Mesenchymal stem cell (in vitro differentiated cells and primary cell): ENCODE results near the gene GPR137C.

Experiments used
- DNase-seq: peaks from one replicate; pipeline ENCODE4 v3.0.0-alpha.2; 2013
- H2AFZ ChIP-seq: one replicate; pipeline ENCODE4 v1.6.1; 2013; ENCODE audit warnings: low read depth, mild to moderate bottlenecking, control low read depth, inconsistent platforms, low read length, moderate library complexity
- H2AK5ac ChIP-seq: 2 replicates; pipeline ENCODE4 v1.6.1; 2013; ENCODE audit warnings: low read length, moderate library complexity, mild to moderate bottlenecking, inconsistent platforms; ENCODE audit not compliant: severe bottlenecking
- H2BK120ac ChIP-seq: one replicate; pipeline ENCODE4 v1.6.1; 2013; ENCODE audit warnings: low read depth, mild to moderate bottlenecking, inconsistent platforms, low read length, moderate library complexity
- H2BK12ac ChIP-seq, 2 experiments: one replicate each; pipeline ENCODE4 v1.6.1; 2013; ENCODE audit warnings: inconsistent platforms in 2 of 2, low read length in 2 of 2, mild to moderate bottlenecking in 2 of 2, moderate library complexity in 2 of 2, control low read depth in 1 of 2
- H2BK15ac ChIP-seq: one replicate; pipeline ENCODE4 v1.6.1; 2013; ENCODE audit warnings: mild to moderate bottlenecking, low read depth, inconsistent platforms; ENCODE audit not compliant: poor library complexity, severe bottlenecking
- H2BK5ac ChIP-seq: 2 replicates; pipeline ENCODE4 v1.6.1; 2013; ENCODE audit warnings: low read depth, mild to moderate bottlenecking, low read length, control low read depth, inconsistent platforms; ENCODE audit not compliant: poor library complexity, severe bottlenecking
- H3K14ac ChIP-seq, 2 experiments: one replicate each; pipeline ENCODE4 v1.6.1; 2013; ENCODE audit warnings: inconsistent platforms in 2 of 2, low read length in 2 of 2, control low read depth in 1 of 2, mild to moderate bottlenecking in 1 of 2, moderate library complexity in 1 of 2
- H3K18ac ChIP-seq, 2 experiments: one replicate each; pipeline ENCODE4 v1.6.1; 2013; ENCODE audit warnings: inconsistent platforms in 2 of 2, low read length in 2 of 2, control low read depth in 1 of 2, low read depth in 1 of 2, mild to moderate bottlenecking in 1 of 2
- H3K23ac ChIP-seq, 2 experiments: one replicate each; pipeline ENCODE4 v1.6.1; 2013; ENCODE audit warnings: inconsistent platforms in 2 of 2, low read length in 2 of 2, mild to moderate bottlenecking in 2 of 2, moderate library complexity in 2 of 2, control low read depth in 1 of 2
- H3K27ac ChIP-seq: 2 replicates; pipeline ENCODE4 v1.5.1; 2013; ENCODE audit warnings: mild to moderate bottlenecking, moderate library complexity, low read length, control low read depth, inconsistent platforms; ENCODE audit not compliant: poor library complexity, severe bottlenecking
- H3K27me3 ChIP-seq, 2 experiments: 2 replicates each; pipeline versions ENCODE4 v1.6.1 to v1.7.0; 2013; ENCODE audit warnings: low read length in 2 of 2, mild to moderate bottlenecking in 2 of 2, moderate library complexity in 2 of 2, control low read depth in 1 of 2, inconsistent platforms in 1 of 2; ENCODE audit not compliant: control insufficient read depth in 1 of 2, insufficient read depth in 1 of 2
- H3K36me3 ChIP-seq, 2 experiments: 2 replicates each; pipeline versions ENCODE4 v1.6.1 to v1.7.0; 2013; ENCODE audit warnings: low read length in 2 of 2, control low read depth in 1 of 2, inconsistent platforms in 1 of 2, low read depth in 1 of 2, mild to moderate bottlenecking in 1 of 2; ENCODE audit not compliant: insufficient read depth in 2 of 2, control insufficient read depth in 1 of 2
- H3K4ac ChIP-seq, 2 experiments: one replicate each; pipeline ENCODE4 v1.6.1; 2013; ENCODE audit warnings: inconsistent platforms in 2 of 2, low read length in 2 of 2, mild to moderate bottlenecking in 2 of 2, moderate library complexity in 2 of 2, control low read depth in 1 of 2, low read depth in 1 of 2
- H3K4me1 ChIP-seq: 2 replicates; pipeline ENCODE4 v1.6.1; 2013; ENCODE audit warnings: low read depth, low read length, control low read depth; ENCODE audit not compliant: control insufficient read depth, insufficient read depth
- H3K4me2 ChIP-seq: 2 replicates; pipeline ENCODE4 v1.6.1; 2013; ENCODE audit warnings: low read length, mild to moderate bottlenecking, inconsistent platforms; ENCODE audit not compliant: poor library complexity, severe bottlenecking
- H3K4me3 ChIP-seq, 2 experiments: 2 replicates each; pipeline versions ENCODE4 v1.5.1 to v1.7.0; 2013; ENCODE audit warnings: low read length in 2 of 2, mild to moderate bottlenecking in 2 of 2, control low read depth in 1 of 2, low read depth in 1 of 2; ENCODE audit not compliant: insufficient read depth in 1 of 2
- H3K79me1 ChIP-seq: replicated peaks from 2 replicates; pipeline ENCODE4 v1.6.1; 2013; ENCODE audit warnings: mild to moderate bottlenecking, control low read depth, low read length, inconsistent platforms; ENCODE audit not compliant: poor library complexity, severe bottlenecking
- H3K9ac ChIP-seq: 2 replicates; pipeline ENCODE4 v1.7.0; 2013; ENCODE audit warnings: mild to moderate bottlenecking, low read length, moderate library complexity
- H3K9me3 ChIP-seq: 2 replicates; pipeline ENCODE4 v1.7.0; 2013; ENCODE audit warnings: mild to moderate bottlenecking, low read length; ENCODE audit not compliant: control insufficient read depth
- H4K8ac ChIP-seq: one replicate; pipeline ENCODE4 v1.6.1; 2013; ENCODE audit warnings: inconsistent platforms, mild to moderate bottlenecking, low read length, moderate library complexity
- H4K91ac ChIP-seq: one replicate; pipeline ENCODE4 v1.6.1; 2013; ENCODE audit warnings: mild to moderate bottlenecking, low read length, inconsistent platforms
- WGBS: methylation state at CpG from one replicate; pipeline ENCODE4 v1.1.7; 2013; ENCODE audit warnings: mixed read lengths; 5-methylcytosine and 5-hydroxymethylcytosine counted together

GPR137C gene

DNA sequence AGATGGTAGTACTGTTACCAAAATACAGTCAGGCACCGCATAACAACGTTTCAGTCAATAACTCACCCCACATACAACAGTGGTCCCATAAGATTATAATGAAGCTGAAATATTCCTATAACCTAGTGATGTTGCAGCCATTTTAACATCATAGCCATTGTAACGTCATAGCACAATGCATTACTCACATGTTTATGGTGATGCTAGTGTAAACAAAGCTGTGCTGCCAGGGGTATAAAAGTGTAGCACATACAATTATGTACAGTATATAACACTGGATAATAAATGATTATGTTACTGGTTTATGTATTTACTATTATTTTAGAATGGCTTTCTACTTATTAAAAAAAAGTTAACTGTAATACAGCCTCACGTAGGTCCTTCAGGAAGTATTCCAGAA, 37.0 kb downstream of the GPR137C start:
- Histone ChIP-seq H3K9ac (no peak overlapping the region), H2BK12ac (no peak overlapping the region), H2AK5ac (no peak overlapping the region), H3K4me3 (no peak overlapping the region), H3K27me3 (no peaks in the 10 kb centered on the region), H4K91ac (no peak overlapping the region), H3K14ac (no peak overlapping the region), H3K9me3 (no peaks in the 10 kb centered on the region), H2BK15ac (no peak overlapping the region), H3K18ac (no peak overlapping the region), H3K79me1 (no peaks in the 10 kb centered on the region), H3K27ac (no peak overlapping the region), H2BK5ac (no peak overlapping the region), H2AFZ (no peak overlapping the region), H3K4ac (no peak overlapping the region), H3K4me1 (no peaks in the 10 kb centered on the region), H3K4me2 (no peak overlapping the region), H2BK120ac (no peak overlapping the region), H3K23ac (no peak overlapping the region), H3K36me3 (no peaks in the 10 kb centered on the region), H4K8ac (no peak overlapping the region)
- DNase-seq, result peak; percentile 16
- 90% methylated on average over 3 of the region's 4 CpGs for WGBS

DNA sequence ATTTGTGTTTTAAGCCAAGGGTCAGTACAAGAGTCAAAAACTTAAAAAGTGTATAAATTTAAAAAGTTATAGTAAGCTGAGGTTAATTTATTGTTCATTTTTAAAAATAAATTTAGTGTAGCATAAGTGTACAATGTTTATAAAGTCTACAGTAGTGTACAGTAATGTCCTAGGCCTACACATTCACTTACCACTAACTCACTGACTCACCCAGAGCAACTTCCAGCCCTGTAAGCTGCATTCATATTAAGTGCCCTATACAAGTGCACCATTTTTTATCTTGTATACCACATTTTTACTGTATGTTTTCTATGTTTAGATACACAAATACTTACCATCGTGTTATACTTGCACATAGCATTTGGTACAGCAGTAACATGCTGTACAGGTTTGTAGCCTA, 37.7 kb downstream of the GPR137C start:
- no peak overlapping the region for H3K14ac ChIP-seq
- no peak overlapping the region for H3K9ac ChIP-seq
- no peak overlapping the region for H4K91ac ChIP-seq
- H3K4ac ChIP-seq, result no peak overlapping the region
- no peak overlapping the region for H2BK15ac ChIP-seq
- H3K4me1 ChIP-seq, result no peaks in the 10 kb centered on the region
- no peaks in the 10 kb centered on the region for H3K36me3 ChIP-seq
- no peak overlapping the region for H2BK120ac ChIP-seq
- no peak overlapping the region for H3K27ac ChIP-seq
- H2AK5ac ChIP-seq, result no peak overlapping the region
- no peak overlapping the region for H3K18ac ChIP-seq
- DNase-seq, result no peak
- H2BK5ac ChIP-seq, result no peak overlapping the region
- no peak overlapping the region for H2AFZ ChIP-seq
- H3K23ac ChIP-seq, result no peak overlapping the region
- H4K8ac ChIP-seq, result no peak overlapping the region
- H3K27me3 ChIP-seq, result no peaks in the 10 kb centered on the region
- H3K4me2 ChIP-seq, result no peak overlapping the region
- H3K9me3 ChIP-seq, result no peaks in the 10 kb centered on the region
- H2BK12ac ChIP-seq, result no peak overlapping the region
- 100% methylated on average over 1 of the region's 1 CpG for WGBS
- no peaks in the 10 kb centered on the region for H3K79me1 ChIP-seq
- H3K4me3 ChIP-seq, result no peak overlapping the region

DNA sequence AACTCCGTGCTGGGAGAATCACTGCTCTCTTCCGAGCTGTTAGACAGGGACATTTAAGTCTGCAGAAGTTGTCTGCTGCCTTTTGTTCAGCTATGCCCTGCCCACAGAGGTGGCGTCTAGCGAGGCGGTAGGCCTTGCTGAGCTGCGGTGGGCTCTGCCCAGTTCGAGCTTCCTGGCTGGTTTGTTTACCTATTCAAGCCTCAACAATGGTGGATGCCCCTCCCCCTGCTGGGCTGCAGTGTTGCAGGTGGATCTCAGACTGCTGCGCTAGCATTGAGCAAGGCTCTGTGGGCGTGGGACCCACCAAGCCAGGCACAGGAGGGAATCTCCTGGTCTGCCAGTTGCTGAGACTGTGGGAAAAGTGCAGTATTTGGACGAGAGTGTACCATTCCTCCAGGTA, 43.7 kb downstream of the GPR137C start:
- Histone ChIP-seq H2BK5ac (no peak overlapping the region), H3K4me3 (no peak overlapping the region), H3K4me2 (no peak overlapping the region), H4K91ac (no peak overlapping the region), H3K18ac (no peak overlapping the region), H3K4ac (no peak overlapping the region), H3K9ac (no peak overlapping the region), H3K9me3 (no peaks in the 10 kb centered on the region), H3K36me3 (no peaks in the 10 kb centered on the region), H3K4me1 (no peaks in the 10 kb centered on the region), H2BK12ac (no peak overlapping the region), H3K79me1 (no peaks in the 10 kb centered on the region), H2AFZ (no peak overlapping the region), H3K23ac (no peak overlapping the region), H2BK120ac (no peak overlapping the region), H3K27ac (no peak overlapping the region), H3K27me3 (no peaks in the 10 kb centered on the region), H3K14ac (peak overlapping the region in 1 of 2 experiments; percentile 7), H4K8ac (no peak overlapping the region), H2BK15ac (no peak overlapping the region), H2AK5ac (no peak overlapping the region)
- DNase-seq, result no peak
- 83% methylated on average over 10 of the region's 10 CpGs for WGBS

DNA sequence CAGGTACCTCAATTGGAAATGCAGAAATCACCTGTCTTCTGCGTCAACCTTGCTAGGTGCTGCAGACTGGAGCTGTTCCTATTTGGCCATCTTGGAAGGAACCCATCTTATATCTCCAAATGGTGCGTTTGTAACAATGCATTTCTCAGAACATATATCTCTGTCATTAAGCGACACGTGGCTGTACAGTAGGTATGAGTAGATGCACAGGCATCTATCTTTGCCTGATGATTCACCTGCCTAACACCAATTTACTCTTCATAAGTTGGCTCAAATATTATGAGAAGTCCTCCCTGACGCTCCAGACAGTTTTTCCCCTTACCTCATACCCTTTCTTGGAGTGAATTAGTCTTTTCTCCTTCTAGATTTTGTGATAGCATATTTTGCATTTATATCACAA, 44.2 kb downstream of the GPR137C start:
- no peak overlapping the region for H2AFZ ChIP-seq
- no peak overlapping the region for H4K8ac ChIP-seq
- H2BK15ac ChIP-seq, result no peak overlapping the region
- no peak overlapping the region for H3K9ac ChIP-seq
- H2BK120ac ChIP-seq, result no peak overlapping the region
- no peak overlapping the region for H2AK5ac ChIP-seq
- no peak overlapping the region for H3K18ac ChIP-seq
- H3K4me2 ChIP-seq, result no peak overlapping the region
- no peak for DNase-seq
- H3K27me3 ChIP-seq, result no peaks in the 10 kb centered on the region
- no peak overlapping the region for H3K27ac ChIP-seq
- H4K91ac ChIP-seq, result no peak overlapping the region
- H3K4me3 ChIP-seq, result no peak overlapping the region
- 78% methylated on average over 4 of the region's 5 CpGs for WGBS
- no peaks in the 10 kb centered on the region for H3K79me1 ChIP-seq
- H3K4me1 ChIP-seq, result no peaks in the 10 kb centered on the region
- H3K36me3 ChIP-seq, result no peaks in the 10 kb centered on the region
- H3K9me3 ChIP-seq, result no peaks in the 10 kb centered on the region
- no peak overlapping the region for H3K14ac ChIP-seq
- H2BK5ac ChIP-seq, result no peak overlapping the region
- H3K23ac ChIP-seq, result no peak overlapping the region
- H3K4ac ChIP-seq, result no peak overlapping the region
- H2BK12ac ChIP-seq, result no peak overlapping the region
